HCT116 (cell line): ENCODE data around the gene FIBCD1. TPM values are rescaled to one million over a fixed set of nuclear protein-coding genes. Genes with fewer than 3 reads are reported as not detected.

Experiments
- ATAC-seq: fragments of 200-7000 bp; cut with Tn5 transposase; 2 replicates; pipeline ENCODE4 v1.9.1; 2020; ENCODE audit warnings: mild to moderate bottlenecking, moderate library complexity
- BruUV-seq: library from RNA; stranded (reverse); fragments of 400-500 nt; replicated peaks from 2 replicates; lab custom pipeline; 2021; lab: Mats Ljungman, UMichigan
- CTCF ChIA-PET: fragments of 300-600 bp; sonication (Branson Sonifier 250); formaldehyde crosslinking; loops from one replicate; lab custom pipeline; 2021; ENCODE audit warnings: antibody characterized with exemption; lab: Charles Lee
- POLR2A ChIA-PET: fragments of 300-600, 350-600 bp; sonication (Branson Sonifier 250); formaldehyde crosslinking; loops from one replicate; lab custom pipeline; 2021; ENCODE audit warnings: antibody characterized with exemption; lab: Charles Lee
- RAD21 ChIA-PET, 2 experiments: fragments of 300-600 bp; sonication (Branson Sonifier 250); formaldehyde crosslinking; loops; one replicate each; lab custom pipeline; 2023; ENCODE audit warnings: low total read pairs in 2 of 2; ENCODE audit not compliant: uncharacterized antibody in 2 of 2, unreplicated experiment in 2 of 2, low non-redundant PET in 1 of 2; lab: Charles Lee
- DNase-seq: peaks from one replicate; pipeline ENCODE4 v3.0.0-alpha.2; 2010; ENCODE audit warnings: low read depth, low spot score
- H2AFZ ChIP-seq: fragments of 200-600 bp; shearing (Covaris generic), sonication (generic); 2 replicates; pipeline ENCODE4 v1.6.1; 2017; ENCODE audit warnings: low read depth, mixed run types, mixed read lengths, antibody characterized with exemption, low read length; ENCODE audit not compliant: poor library complexity, severe bottlenecking
- H3K27ac ChIP-seq: 2 replicates; pipeline ENCODE4 v1.5.1; 2012; ENCODE audit warnings: low read depth, low read length
- H3K27me3 ChIP-seq: fragments of 200-600 bp; sonication (generic); 2 replicates; pipeline ENCODE4 v1.6.1; 2016; ENCODE audit warnings: mixed run types, low read length, mixed read lengths; ENCODE audit not compliant: insufficient read depth
- H3K36me3 ChIP-seq, 2 experiments: fragments of 200-500 bp in 1 of 2; fragments of 200-600 bp in 1 of 2; sonication (Bioruptor generic) in 1 of 2; sonication (generic) in 1 of 2; 2 replicates each; pipeline versions ENCODE4 v1.5.1 to v1.6.1; 2014 to 2016; ENCODE audit warnings: low read length in 2 of 2, inconsistent platforms in 1 of 2, mixed read lengths in 1 of 2, mixed run types in 1 of 2; ENCODE audit not compliant: insufficient read depth in 2 of 2, control insufficient read depth in 1 of 2
- H3K4me1 ChIP-seq, 2 experiments: fragments of 200-600 bp in 1 of 2; sonication (generic) in 1 of 2; 2 replicates each; pipeline versions ENCODE4 v1.5.1 to v1.6.1; 2012 to 2017; ENCODE audit warnings: low read length in 2 of 2, inconsistent platforms in 1 of 2, mild to moderate bottlenecking in 1 of 2, mixed read lengths in 1 of 2, mixed run types in 1 of 2, moderate library complexity in 1 of 2; ENCODE audit not compliant: insufficient read depth in 2 of 2, control insufficient read depth in 1 of 2
- H3K4me2 ChIP-seq: fragments of 200-600 bp; sonication (generic); 2 replicates; pipeline ENCODE4 v1.6.1; 2017; ENCODE audit warnings: mixed run types, low read length, mixed read lengths
- H3K4me3 ChIP-seq, 2 experiments: fragments of 200-600 bp in 1 of 2; sonication (generic) in 1 of 2; replicated peaks in 1 of 2; 2 replicates each; pipeline ENCODE4 v1.5.1; 2011 to 2016; ENCODE audit warnings: low read length in 2 of 2, control low read depth in 1 of 2, low read depth in 1 of 2, mild to moderate bottlenecking in 1 of 2, mixed read lengths in 1 of 2, mixed run types in 1 of 2
- H3K79me2 ChIP-seq: fragments of 200-600 bp; sonication (generic); 2 replicates; pipeline ENCODE4 v1.6.1; 2017; ENCODE audit warnings: mild to moderate bottlenecking, mixed run types, low read length, moderate library complexity, mixed read lengths; ENCODE audit not compliant: insufficient read depth
- H3K9ac ChIP-seq: fragments of 200-600 bp; sonication (generic); 2 replicates; pipeline ENCODE4 v1.6.1; 2016; ENCODE audit warnings: low read length, mixed read lengths
- H3K9me2 ChIP-seq: fragments of 200-600 bp; sonication (generic), shearing (Covaris generic); 2 replicates; pipeline ENCODE4 v1.6.1; 2017; ENCODE audit warnings: mixed run types, mild to moderate bottlenecking, moderate library complexity; ENCODE audit not compliant: insufficient read depth
- H3K9me3 ChIP-seq, 2 experiments: fragments of 200-500 bp in 1 of 2; fragments of 200-600 bp in 1 of 2; sonication (Bioruptor generic) in 1 of 2; sonication (generic) in 1 of 2; 2 replicates each; pipeline ENCODE4 v1.6.1; 2014 to 2017; ENCODE audit warnings: low read length in 2 of 2, mixed read lengths in 2 of 2, inconsistent platforms in 1 of 2, low read depth in 1 of 2, mild to moderate bottlenecking in 1 of 2, mixed run types in 1 of 2, moderate library complexity in 1 of 2; ENCODE audit not compliant: control insufficient read depth in 1 of 2, insufficient read depth in 1 of 2
- H4K20me1 ChIP-seq: fragments of 200-600 bp; sonication (generic), shearing (Covaris generic); 2 replicates; pipeline ENCODE4 v1.6.1; 2017; ENCODE audit warnings: mixed run types, mild to moderate bottlenecking, moderate library complexity; ENCODE audit not compliant: insufficient read depth
- CBX3 ChIP-seq: IDR thresholded peaks from 2 replicates; pipeline ENCODE4 v1.6.1; 2012; ENCODE audit warnings: low read depth
- EGR1 ChIP-seq: IDR thresholded peaks from 2 replicates; pipeline ENCODE4 v1.6.1; 2012; ENCODE audit warnings: low read depth
- SRF ChIP-seq: IDR thresholded peaks from 2 replicates; pipeline ENCODE4 v1.6.1; 2012; ENCODE audit warnings: low read depth
- TCF7L2 ChIP-seq: IDR thresholded peaks from 2 replicates; pipeline ENCODE4 v1.7.0; 2011; ENCODE audit warnings: borderline replicate concordance, inconsistent platforms; ENCODE audit not compliant: insufficient read depth, insufficient read length; ENCODE audit errors: extremely low read depth
- ZFX ChIP-seq: fragments of 450-650 bp; IDR thresholded peaks from 2 replicates; pipeline ENCODE4 v1.6.1; 2017
- intact Hi-C: fragments of 100-400 bp; cut with micrococcal nuclease; formaldehyde crosslinking; loops from 2 replicates; pipeline ENCODE4 v1.10.0; 2022
- total RNA-seq: library from RNA; stranded (reverse); gene quantifications from one replicate; pipeline ENCODE4 v1.2.1, GENCODE V29; 2021; ENCODE audit not compliant: unreplicated experiment
- TF ChIP-seq, protein P1 (sequence below): IDR thresholded peaks from 2 replicates; pipeline ENCODE4 v1.6.1; 2012
- TF ChIP-seq, protein P2 (sequence below): IDR thresholded peaks from 2 replicates; pipeline ENCODE4 v1.6.1; 2012
- TF ChIP-seq, protein P3 (sequence below), 3 experiments: fragments of 200-600 bp in 1 of 3; sonication (generic) in 1 of 3; IDR thresholded peaks in 2 of 3; conservative IDR thresholded peaks in 1 of 3; 2 replicates each; pipeline ENCODE4 v1.5.1; 2012 to 2017; ENCODE audit warnings: low read depth in 2 of 3, low read length in 2 of 3, antibody characterized with exemption in 1 of 3, borderline replicate concordance in 1 of 3, control low read depth in 1 of 3, mild to moderate bottlenecking in 1 of 3, mixed read lengths in 1 of 3, mixed run types in 1 of 3, moderate library complexity in 1 of 3; ENCODE audit not compliant: insufficient read depth in 1 of 3
- TF ChIP-seq, protein P4 (sequence below): IDR thresholded peaks from 2 replicates; pipeline ENCODE4 v1.6.1; 2011; ENCODE audit warnings: mild to moderate bottlenecking, low read length, moderate library complexity; ENCODE audit not compliant: insufficient replicate concordance; ENCODE audit errors: extremely low read depth

The FIBCD1 gene
- total RNA-seq, 1 experiment from 2014 or later = 26.1 TPM

DNA sequence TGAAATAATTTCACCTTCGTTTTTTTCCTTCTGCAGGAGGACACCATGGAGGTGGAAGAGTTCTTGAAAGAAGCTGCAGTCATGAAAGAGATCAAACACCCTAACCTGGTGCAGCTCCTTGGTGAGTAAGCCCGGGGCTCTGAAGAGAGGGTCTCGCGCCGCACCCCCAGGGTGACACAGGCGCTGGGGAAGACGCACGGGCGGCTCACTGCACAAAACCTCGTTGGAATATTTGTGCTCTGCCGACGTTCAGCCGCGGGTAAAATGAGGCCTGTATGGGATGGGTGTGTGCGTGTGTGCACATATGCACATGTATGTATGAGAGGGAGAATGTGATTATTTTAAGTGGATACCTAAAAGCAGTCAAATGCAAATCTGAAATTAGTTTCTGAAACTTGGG is 67.0 kb downstream of the FIBCD1 start:
- H4K20me1 ChIP-seq = no peaks in the 10 kb centered on the region; the same call in 1 of the 2 replicates

More for the DNA sequence above, 67.0 kb downstream of the FIBCD1 start:
- BruUV-seq = no TSS peak
- POLR2A ChIA-PET = no interaction called here
- H3K4me3 ChIP-seq = no peak overlapping the region
- RAD21 ChIA-PET = no interaction called here
- H3K36me3 ChIP-seq = peaks cover 22 to 32% of the 10 kb centered on the region in 2 experiments; a peak in 3 of 4 replicates
- no peaks in the 10 kb centered on the region for H3K4me1 ChIP-seq
- ATAC-seq (no peak), DNase-seq (no peak)
- intact Hi-C loops = no loop called here
- CTCF ChIA-PET = interaction anchor here (3.9 kb wide), 1 partner anchor 127 kb away, joined by 58 read pairs; no protein-coding TSS in a partner anchor
- H3K9me2 ChIP-seq = no peaks in the 10 kb centered on the region
- H3K27ac ChIP-seq = no peak overlapping the region
- no peaks in the 10 kb centered on the region for H3K9me3 ChIP-seq
- H3K4me2 ChIP-seq = no peak overlapping the region
- peaks cover 24% of the 10 kb centered on the region; the same call in 1 of the 2 replicates for H3K79me2 ChIP-seq
- no peaks in the 10 kb centered on the region for H3K27me3 ChIP-seq
- H2AFZ ChIP-seq = no peak overlapping the region
- no peak overlapping the region for H3K9ac ChIP-seq
- TF ChIP-seq, protein P1, sequence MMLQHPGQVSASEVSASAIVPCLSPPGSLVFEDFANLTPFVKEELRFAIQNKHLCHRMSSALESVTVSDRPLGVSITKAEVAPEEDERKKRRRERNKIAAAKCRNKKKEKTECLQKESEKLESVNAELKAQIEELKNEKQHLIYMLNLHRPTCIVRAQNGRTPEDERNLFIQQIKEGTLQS = no peak
- TF ChIP-seq, protein P2, sequence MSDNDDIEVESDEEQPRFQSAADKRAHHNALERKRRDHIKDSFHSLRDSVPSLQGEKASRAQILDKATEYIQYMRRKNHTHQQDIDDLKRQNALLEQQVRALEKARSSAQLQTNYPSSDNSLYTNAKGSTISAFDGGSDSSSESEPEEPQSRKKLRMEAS = no peak
- TF ChIP-seq SRF (no peak), EGR1 (no peak), TCF7L2 (no peak), ZFX (no peak), CBX3 (no peak)
- TF ChIP-seq, protein P3, sequence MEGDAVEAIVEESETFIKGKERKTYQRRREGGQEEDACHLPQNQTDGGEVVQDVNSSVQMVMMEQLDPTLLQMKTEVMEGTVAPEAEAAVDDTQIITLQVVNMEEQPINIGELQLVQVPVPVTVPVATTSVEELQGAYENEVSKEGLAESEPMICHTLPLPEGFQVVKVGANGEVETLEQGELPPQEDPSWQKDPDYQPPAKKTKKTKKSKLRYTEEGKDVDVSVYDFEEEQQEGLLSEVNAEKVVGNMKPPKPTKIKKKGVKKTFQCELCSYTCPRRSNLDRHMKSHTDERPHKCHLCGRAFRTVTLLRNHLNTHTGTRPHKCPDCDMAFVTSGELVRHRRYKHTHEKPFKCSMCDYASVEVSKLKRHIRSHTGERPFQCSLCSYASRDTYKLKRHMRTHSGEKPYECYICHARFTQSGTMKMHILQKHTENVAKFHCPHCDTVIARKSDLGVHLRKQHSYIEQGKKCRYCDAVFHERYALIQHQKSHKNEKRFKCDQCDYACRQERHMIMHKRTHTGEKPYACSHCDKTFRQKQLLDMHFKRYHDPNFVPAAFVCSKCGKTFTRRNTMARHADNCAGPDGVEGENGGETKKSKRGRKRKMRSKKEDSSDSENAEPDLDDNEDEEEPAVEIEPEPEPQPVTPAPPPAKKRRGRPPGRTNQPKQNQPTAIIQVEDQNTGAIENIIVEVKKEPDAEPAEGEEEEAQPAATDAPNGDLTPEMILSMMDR (IDR thresholded peaks at IDR 0.05 in 2 of 3, conservative IDR thresholded peaks at IDR 0.05 in 1 of 3; ENCODE audit: borderline replicate concordance in 1 of 3, insufficient read depth in 1 of 3, low read depth in 2 of 3, low read length in 2 of 3) = no peak
- TF ChIP-seq, protein P4, sequence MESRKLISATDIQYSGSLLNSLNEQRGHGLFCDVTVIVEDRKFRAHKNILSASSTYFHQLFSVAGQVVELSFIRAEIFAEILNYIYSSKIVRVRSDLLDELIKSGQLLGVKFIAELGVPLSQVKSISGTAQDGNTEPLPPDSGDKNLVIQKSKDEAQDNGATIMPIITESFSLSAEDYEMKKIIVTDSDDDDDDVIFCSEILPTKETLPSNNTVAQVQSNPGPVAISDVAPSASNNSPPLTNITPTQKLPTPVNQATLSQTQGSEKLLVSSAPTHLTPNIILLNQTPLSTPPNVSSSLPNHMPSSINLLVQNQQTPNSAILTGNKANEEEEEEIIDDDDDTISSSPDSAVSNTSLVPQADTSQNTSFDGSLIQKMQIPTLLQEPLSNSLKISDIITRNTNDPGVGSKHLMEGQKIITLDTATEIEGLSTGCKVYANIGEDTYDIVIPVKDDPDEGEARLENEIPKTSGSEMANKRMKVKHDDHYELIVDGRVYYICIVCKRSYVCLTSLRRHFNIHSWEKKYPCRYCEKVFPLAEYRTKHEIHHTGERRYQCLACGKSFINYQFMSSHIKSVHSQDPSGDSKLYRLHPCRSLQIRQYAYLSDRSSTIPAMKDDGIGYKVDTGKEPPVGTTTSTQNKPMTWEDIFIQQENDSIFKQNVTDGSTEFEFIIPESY = no peak
